SK-N-SH treated with all-trans-retinoic acid at 6 μM for 48 hours (cell line): ENCODE data around the gene SLC35F3.

Experiments
- ATAC-seq: fragments of 200-7000 bp; cut with Tn5 transposase; 3 replicates; pipeline ENCODE4 v1.9.1; 2020; ENCODE audit warnings: mild to moderate bottlenecking, moderate library complexity
- ARNTL ChIP-seq: fragments of 450-650 bp; formaldehyde crosslinking; IDR thresholded peaks from 2 replicates; pipeline ENCODE4 v1.5.0; 2020; ENCODE audit warnings: low read depth, mild to moderate bottlenecking, moderate library complexity, borderline replicate concordance
- ESRRG ChIP-seq: fragments of 250-450 bp; sonication (Bioruptor Pico); IDR thresholded peaks from 2 replicates; pipeline ENCODE4 v1.6.1; 2021; ENCODE audit warnings: mild to moderate bottlenecking
- GLIS3 ChIP-seq: fragments of 250-450 bp; sonication (Bioruptor Pico); IDR thresholded peaks from 2 replicates; pipeline ENCODE4 v1.5.0; 2020; ENCODE audit warnings: mild to moderate bottlenecking, moderate library complexity
- ISL1 ChIP-seq: fragments of 250-450 bp; sonication (Bioruptor Pico); IDR thresholded peaks from 2 replicates; pipeline ENCODE4 v2.1.2; 2022; ENCODE audit warnings: mild to moderate bottlenecking, moderate library complexity
- OSR1 ChIP-seq: fragments of 250-450 bp; sonication (Bioruptor Pico); IDR thresholded peaks from 2 replicates; pipeline ENCODE4 v1.8.0; 2022; ENCODE audit warnings: moderate library complexity, mild to moderate bottlenecking, inconsistent platforms
- PPARA ChIP-seq: fragments of 250-450 bp; sonication (Bioruptor Pico); IDR thresholded peaks from 2 replicates; pipeline ENCODE4 v1.5.0; 2020; ENCODE audit warnings: mild to moderate bottlenecking, borderline replicate concordance
- RARB ChIP-seq: fragments of 250-450 bp; sonication (Bioruptor Pico); IDR thresholded peaks from 2 replicates; pipeline ENCODE4 v1.8.0; 2021; ENCODE audit warnings: mild to moderate bottlenecking, moderate library complexity
- SNAI2 ChIP-seq: fragments of 250-450 bp; sonication (Bioruptor Pico); IDR thresholded peaks from 2 replicates; pipeline ENCODE4 v1.5.0; 2020; ENCODE audit warnings: mild to moderate bottlenecking, moderate library complexity
- TCF4 ChIP-seq: fragments of 250-450 bp; sonication (Bioruptor Pico); IDR thresholded peaks from 2 replicates; pipeline ENCODE4 v1.8.0; 2021; ENCODE audit warnings: mild to moderate bottlenecking, moderate library complexity, borderline replicate concordance
- ZC3H10 ChIP-seq: fragments of 250-450 bp; sonication (Bioruptor Pico); IDR thresholded peaks from 2 replicates; pipeline ENCODE4 v1.5.1; 2021; ENCODE audit warnings: mild to moderate bottlenecking, moderate library complexity
- ZFP3 ChIP-seq: fragments of 250-450 bp; sonication (Bioruptor Pico); IDR thresholded peaks from 2 replicates; pipeline ENCODE4 v1.5.0; 2020; ENCODE audit warnings: mild to moderate bottlenecking, moderate library complexity
- ZFP30 ChIP-seq: fragments of 450-650 bp; formaldehyde crosslinking; IDR thresholded peaks from 2 replicates; pipeline ENCODE4 v1.5.0; 2022; ENCODE audit warnings: mild to moderate bottlenecking, moderate library complexity
- ZNF565 ChIP-seq: fragments of 450-650 bp; formaldehyde crosslinking; conservative IDR thresholded peaks from 2 replicates; pipeline ENCODE4 v1.5.0; 2020; ENCODE audit warnings: low read depth, mild to moderate bottlenecking, moderate library complexity
- TF ChIP-seq, protein P1 (sequence below): fragments of 250-450 bp; sonication (Bioruptor Pico); IDR thresholded peaks from 2 replicates; pipeline ENCODE4 v1.5.1; 2020; ENCODE audit warnings: low read depth, mild to moderate bottlenecking, moderate library complexity
- TF ChIP-seq, protein P2 (sequence below): fragments of 250-450 bp; sonication (Bioruptor Pico); IDR thresholded peaks from 2 replicates; pipeline ENCODE4 v1.5.0; 2020; ENCODE audit warnings: mild to moderate bottlenecking, moderate library complexity
- TF ChIP-seq, protein P3 (sequence below): fragments of 250-450 bp; sonication (Bioruptor Pico); IDR thresholded peaks from 2 replicates; pipeline ENCODE4 v1.5.1; 2021; ENCODE audit warnings: mild to moderate bottlenecking, moderate library complexity
- TF ChIP-seq, protein P4 (sequence below): fragments of 250-450 bp; sonication (Bioruptor Pico); IDR thresholded peaks from 2 replicates; pipeline ENCODE4 v1.8.0; 2021; ENCODE audit warnings: low read depth, mild to moderate bottlenecking, moderate library complexity, borderline replicate concordance

Gene SLC35F3

DNA sequence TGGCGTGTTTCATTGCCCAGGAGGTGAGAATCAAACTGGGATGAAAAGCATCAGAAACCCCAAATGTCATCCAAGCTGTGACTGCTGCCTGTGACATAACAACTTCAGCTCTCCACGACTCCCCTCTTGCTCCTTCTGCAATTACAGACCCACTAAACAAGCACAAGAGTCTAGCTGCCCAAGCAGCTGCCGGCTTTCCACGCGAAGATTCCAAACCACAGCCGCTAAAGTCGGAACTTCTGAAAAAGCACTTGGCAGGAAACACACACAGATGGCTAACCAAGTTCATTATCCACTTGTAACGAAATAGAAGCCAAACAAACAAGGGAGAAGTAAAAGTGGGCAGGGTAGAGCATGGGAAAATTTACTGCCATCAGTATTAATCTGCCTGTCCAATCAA lies 198.1 kb downstream of the SLC35F3 start:
- ATAC-seq, result no peak
- TF ChIP-seq ISL1 (CRISPR knock-in tag) (no peak), OSR1 (CRISPR knock-in tag) (no peak), ARNTL (CRISPR knock-in tag) (no peak), RARB (CRISPR knock-in tag) (no peak), ZFP30 (CRISPR knock-in tag) (no peak), GLIS3 (CRISPR knock-in tag) (no peak), ZC3H10 (CRISPR knock-in tag) (no peak)
- TF ChIP-seq, protein P1, sequence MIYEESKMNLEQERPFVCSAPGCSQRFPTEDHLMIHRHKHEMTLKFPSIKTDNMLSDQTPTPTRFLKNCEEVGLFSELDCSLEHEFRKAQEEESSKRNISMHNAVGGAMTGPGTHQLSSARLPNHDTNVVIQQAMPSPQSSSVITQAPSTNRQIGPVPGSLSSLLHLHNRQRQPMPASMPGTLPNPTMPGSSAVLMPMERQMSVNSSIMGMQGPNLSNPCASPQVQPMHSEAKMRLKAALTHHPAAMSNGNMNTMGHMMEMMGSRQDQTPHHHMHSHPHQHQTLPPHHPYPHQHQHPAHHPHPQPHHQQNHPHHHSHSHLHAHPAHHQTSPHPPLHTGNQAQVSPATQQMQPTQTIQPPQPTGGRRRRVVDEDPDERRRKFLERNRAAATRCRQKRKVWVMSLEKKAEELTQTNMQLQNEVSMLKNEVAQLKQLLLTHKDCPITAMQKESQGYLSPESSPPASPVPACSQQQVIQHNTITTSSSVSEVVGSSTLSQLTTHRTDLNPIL (CRISPR knock-in tag), result no peak
- TF ChIP-seq, protein P2, sequence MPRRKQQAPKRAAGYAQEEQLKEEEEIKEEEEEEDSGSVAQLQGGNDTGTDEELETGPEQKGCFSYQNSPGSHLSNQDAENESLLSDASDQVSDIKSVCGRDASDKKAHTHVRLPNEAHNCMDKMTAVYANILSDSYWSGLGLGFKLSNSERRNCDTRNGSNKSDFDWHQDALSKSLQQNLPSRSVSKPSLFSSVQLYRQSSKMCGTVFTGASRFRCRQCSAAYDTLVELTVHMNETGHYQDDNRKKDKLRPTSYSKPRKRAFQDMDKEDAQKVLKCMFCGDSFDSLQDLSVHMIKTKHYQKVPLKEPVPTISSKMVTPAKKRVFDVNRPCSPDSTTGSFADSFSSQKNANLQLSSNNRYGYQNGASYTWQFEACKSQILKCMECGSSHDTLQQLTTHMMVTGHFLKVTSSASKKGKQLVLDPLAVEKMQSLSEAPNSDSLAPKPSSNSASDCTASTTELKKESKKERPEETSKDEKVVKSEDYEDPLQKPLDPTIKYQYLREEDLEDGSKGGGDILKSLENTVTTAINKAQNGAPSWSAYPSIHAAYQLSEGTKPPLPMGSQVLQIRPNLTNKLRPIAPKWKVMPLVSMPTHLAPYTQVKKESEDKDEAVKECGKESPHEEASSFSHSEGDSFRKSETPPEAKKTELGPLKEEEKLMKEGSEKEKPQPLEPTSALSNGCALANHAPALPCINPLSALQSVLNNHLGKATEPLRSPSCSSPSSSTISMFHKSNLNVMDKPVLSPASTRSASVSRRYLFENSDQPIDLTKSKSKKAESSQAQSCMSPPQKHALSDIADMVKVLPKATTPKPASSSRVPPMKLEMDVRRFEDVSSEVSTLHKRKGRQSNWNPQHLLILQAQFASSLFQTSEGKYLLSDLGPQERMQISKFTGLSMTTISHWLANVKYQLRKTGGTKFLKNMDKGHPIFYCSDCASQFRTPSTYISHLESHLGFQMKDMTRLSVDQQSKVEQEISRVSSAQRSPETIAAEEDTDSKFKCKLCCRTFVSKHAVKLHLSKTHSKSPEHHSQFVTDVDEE, result no peak

DNA sequence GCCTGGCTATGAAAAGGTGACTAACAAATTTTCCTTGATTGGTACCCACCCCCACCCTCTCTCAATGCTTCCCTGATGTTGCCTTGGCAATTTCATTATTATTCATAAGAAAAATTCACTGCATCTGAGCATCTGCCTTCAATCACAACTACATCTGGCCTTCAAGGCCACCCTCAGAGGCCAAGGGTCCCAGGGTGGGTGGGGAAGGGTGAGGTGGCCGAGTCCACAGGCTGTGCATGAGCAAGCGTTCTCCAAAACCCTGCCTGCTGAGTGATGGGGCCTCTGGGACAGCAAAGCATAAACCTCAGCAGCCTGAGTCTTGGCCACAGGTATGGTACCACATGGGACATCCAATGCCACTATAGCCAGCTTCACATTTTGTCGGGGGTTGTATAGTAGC lies 198.7 kb downstream of the SLC35F3 start:
- ATAC-seq, result no peak

More for the DNA sequence above, 198.7 kb downstream of the SLC35F3 start:
- TF ChIP-seq, protein P3, sequence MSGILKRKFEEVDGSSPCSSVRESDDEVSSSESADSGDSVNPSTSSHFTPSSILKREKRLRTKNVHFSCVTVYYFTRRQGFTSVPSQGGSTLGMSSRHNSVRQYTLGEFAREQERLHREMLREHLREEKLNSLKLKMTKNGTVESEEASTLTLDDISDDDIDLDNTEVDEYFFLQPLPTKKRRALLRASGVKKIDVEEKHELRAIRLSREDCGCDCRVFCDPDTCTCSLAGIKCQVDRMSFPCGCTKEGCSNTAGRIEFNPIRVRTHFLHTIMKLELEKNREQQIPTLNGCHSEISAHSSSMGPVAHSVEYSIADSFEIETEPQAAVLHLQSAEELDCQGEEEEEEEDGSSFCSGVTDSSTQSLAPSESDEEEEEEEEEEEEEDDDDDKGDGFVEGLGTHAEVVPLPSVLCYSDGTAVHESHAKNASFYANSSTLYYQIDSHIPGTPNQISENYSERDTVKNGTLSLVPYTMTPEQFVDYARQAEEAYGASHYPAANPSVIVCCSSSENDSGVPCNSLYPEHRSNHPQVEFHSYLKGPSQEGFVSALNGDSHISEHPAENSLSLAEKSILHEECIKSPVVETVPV (CRISPR knock-in tag), result no peak
- TF ChIP-seq ISL1 (CRISPR knock-in tag) (no peak), SNAI2 (CRISPR knock-in tag) (no peak), OSR1 (CRISPR knock-in tag) (no peak), TCF4 (no peak), ZFP3 (no peak), ESRRG (CRISPR knock-in tag) (no peak), ZNF565 (CRISPR knock-in tag) (no peak), PPARA (CRISPR knock-in tag) (no peak), ZC3H10 (CRISPR knock-in tag) (no peak)
- TF ChIP-seq, protein P1 (CRISPR knock-in tag), result no peak
- TF ChIP-seq, protein P2, result no peak
- TF ChIP-seq, protein P4, sequence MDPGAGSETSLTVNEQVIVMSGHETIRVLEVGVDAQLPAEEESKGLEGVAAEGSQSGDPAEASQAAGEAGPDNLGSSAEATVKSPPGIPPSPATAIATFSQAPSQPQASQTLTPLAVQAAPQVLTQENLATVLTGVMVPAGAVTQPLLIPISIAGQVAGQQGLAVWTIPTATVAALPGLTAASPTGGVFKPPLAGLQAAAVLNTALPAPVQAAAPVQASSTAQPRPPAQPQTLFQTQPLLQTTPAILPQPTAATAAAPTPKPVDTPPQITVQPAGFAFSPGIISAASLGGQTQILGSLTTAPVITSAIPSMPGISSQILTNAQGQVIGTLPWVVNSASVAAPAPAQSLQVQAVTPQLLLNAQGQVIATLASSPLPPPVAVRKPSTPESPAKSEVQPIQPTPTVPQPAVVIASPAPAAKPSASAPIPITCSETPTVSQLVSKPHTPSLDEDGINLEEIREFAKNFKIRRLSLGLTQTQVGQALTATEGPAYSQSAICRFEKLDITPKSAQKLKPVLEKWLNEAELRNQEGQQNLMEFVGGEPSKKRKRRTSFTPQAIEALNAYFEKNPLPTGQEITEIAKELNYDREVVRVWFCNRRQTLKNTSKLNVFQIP (CRISPR knock-in tag), result no peak
